HG03457 (cell line): ENCODE results near the gene PLEKHN1.

ENCODE experiments used
- ATAC-seq: cut with Tn5 transposase; IDR thresholded peaks from one replicate; pipeline ENCODE4 v1.9.1; 2021; ENCODE audit warnings: moderate number of reproducible peaks; ENCODE audit not compliant: unreplicated experiment

Gene PLEKHN1, protein sequence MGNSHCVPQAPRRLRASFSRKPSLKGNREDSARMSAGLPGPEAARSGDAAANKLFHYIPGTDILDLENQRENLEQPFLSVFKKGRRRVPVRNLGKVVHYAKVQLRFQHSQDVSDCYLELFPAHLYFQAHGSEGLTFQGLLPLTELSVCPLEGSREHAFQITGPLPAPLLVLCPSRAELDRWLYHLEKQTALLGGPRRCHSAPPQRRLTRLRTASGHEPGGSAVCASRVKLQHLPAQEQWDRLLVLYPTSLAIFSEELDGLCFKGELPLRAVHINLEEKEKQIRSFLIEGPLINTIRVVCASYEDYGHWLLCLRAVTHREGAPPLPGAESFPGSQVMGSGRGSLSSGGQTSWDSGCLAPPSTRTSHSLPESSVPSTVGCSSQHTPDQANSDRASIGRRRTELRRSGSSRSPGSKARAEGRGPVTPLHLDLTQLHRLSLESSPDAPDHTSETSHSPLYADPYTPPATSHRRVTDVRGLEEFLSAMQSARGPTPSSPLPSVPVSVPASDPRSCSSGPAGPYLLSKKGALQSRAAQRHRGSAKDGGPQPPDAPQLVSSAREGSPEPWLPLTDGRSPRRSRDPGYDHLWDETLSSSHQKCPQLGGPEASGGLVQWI

DNA sequence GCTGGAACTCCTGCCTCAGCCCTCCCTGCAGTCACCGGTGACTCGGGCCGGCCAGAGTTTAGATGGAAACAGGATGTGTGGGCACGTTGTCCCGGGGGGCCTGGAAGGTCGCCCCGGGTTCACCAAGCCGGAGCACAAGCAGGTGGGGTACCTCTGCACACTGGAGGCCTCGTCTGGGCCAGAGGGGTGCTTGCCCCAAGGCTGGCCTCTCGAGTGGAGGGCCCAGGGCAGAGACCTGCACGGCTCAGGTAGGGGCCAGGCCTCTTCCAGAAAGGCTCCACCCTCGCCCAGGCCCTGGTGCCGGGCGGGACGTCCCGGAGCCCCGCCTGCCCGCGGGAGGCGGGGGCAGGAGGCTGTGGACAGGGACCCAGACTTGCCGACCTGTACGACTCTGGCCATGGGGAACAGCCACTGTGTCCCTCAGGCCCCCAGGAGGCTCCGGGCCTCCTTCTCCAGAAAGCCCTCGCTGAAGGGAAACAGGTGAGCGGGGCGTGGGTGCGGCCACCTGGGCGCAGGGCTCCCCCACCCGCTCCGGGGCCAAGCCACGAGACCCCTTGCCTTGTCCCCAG lies at the start of gene PLEKHN1:
PLEKHN1 (plus strand) TSS at position 348 of the 569 bp plus-strand sequence; CDS start at position 398, 50 bp downstream.
- no peak for ATAC-seq

DNA sequence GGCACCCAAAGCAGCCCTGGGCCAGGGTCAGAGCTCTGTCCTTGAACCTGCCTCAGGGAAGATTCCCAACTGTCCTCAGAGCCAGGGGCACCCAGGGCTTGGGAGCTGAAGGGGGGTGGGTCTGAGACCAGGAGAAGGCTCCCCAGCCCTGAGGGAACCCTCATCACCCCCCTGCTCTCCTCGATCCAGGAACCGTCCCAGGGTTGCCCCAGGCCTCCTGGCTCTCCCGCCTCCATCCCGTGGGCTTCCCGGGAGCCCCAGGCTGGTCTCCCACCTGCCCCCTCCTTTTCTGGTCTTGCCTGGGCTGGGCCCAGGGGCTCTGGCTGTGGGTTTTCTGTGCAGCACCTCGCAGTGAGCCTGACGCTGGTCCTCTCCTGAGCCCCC lies 49.2 kb upstream of the PLEKHN1 start:
- no peak for ATAC-seq

DNA sequence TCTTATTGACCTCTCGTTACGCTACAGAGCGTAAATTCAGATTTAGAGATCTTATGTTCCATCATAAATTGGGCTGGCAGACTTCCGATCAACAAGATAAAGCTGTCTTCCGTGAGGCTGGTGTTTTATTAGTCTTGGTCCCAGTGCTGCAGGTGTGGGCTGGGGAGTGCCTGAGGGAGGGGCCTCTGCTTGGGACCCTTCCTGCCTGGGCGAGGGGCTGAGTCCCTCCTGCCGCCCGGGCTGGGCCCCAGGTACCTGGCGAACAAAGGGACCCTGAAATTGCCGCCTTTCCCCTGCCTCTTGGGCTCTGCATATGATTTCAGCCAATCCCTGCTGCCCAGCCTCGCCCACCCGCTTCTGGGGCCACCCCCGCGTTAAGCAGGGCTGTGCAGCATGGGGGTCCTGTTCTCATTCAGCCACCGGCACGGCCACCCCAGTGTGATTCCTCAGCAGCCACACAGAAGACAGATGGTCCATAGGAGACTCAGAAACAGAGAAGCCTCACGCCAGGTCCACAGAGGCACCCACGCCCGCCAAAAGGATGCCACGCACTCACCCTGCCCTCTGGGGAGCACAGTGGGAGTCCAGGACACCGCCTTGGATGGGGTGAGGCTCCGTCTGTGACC lies 48.7 kb upstream of the PLEKHN1 start:
- ATAC-seq: no peak

DNA sequence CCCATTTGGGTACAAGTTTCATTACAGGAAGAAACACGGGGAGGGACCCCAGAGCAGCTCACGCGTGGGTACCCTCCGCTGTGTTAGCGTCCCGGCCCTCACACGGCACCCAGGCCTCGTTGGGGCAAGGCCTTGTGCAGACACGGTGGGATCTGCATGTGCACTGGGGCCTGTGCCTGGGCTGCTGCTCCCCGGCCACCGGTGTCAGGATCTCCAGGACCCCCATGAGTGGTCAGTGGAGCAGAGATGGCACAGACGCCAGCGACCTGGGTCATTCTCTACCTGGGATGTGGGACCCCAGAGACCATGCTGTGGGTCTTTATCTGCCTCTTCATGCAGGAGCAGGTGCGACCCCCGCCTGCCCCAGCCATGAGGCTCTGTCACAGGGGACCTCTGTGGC lies 47.9 kb upstream of the PLEKHN1 start:
- no peak for ATAC-seq

DNA sequence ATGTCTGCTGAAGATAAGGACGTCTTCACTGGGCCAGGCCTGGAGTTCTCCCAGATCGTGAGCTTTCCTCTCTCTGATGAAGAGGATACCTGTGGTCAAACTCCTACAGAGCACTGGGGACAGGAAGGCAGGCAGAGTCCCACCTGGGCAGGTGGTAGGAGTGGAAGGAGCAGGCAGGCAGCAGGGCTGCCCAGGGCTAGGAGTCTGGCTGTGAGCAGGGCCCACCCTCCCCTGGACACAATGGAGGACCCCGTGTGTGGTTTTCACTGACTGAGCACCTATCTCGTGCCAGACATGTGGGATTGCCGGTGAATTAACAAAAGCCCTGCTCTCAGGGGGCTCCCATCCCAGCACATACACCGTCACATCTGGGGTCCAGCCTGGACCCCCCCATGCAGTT lies 47.4 kb upstream of the PLEKHN1 start:
- ATAC-seq: no peak

DNA sequence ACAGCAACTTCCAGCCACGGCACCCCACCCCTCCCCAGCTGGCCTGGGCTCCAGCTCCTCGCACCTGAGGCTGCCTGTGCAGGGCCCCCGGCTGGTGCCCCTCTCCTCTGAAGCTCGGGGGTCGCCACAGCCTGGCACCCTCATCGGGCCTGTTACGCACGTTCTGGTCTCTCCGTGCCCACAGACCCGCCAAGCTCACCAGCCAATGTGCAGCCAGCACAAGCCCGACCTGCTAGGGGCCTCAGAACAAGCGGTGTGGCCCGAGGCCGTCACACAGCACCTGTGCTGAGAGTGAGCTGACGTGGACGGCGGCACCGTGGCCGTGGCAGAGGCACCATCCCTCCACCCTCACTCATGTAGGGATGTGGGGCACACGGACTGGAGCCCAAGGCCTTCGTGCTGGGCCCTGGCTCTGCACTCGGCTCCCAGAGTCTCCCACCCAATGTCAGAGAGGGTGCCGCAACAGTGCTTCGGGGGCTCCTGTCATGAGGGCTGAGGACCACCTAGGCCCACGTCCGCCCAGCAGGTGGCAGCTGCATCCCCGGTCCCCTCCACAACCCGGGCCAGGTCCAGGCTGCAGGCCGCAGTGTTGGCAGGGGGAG lies 46.9 kb upstream of the PLEKHN1 start:
- ATAC-seq: no peak

DNA sequence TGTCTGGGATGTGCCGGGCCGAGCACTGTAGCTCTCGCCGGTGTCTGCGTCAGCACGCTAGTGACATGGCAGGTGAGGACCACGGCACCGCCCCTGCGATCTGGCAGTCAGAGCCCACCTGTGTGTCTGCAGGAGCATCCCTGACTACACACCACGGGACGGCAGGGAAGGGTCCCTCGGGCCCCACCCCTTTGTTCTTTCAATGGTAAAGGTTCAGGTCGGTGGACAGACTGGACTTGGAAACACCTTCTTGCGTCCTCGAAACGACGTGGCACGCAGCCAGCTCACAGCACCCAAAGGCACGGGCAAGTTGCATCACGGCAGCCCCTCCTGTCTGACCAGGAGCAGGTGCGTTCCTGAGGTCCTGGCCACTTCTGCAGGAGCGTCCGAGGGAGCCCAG lies 46.3 kb upstream of the PLEKHN1 start:
- no peak for ATAC-seq

DNA sequence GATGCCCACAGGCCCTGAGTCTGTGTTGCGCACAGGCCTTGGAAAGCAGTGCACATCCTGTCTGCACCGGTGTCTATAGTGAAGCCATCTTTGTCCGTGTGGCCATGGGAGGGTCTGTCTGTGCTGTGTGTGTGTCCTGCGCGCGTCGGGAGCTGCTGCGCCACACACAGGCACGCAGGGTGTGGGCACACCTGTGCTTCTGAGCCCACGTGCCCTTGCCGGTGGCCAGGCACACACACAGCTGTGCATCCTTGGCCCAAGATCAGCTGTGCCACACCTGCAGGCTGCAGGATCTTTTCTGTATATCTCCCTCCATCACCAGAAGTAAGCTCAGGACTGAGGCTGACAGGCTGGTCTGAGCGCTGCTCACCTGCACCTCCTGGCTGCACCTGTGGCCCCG lies 45.8 kb upstream of the PLEKHN1 start:
- ATAC-seq: no peak

DNA sequence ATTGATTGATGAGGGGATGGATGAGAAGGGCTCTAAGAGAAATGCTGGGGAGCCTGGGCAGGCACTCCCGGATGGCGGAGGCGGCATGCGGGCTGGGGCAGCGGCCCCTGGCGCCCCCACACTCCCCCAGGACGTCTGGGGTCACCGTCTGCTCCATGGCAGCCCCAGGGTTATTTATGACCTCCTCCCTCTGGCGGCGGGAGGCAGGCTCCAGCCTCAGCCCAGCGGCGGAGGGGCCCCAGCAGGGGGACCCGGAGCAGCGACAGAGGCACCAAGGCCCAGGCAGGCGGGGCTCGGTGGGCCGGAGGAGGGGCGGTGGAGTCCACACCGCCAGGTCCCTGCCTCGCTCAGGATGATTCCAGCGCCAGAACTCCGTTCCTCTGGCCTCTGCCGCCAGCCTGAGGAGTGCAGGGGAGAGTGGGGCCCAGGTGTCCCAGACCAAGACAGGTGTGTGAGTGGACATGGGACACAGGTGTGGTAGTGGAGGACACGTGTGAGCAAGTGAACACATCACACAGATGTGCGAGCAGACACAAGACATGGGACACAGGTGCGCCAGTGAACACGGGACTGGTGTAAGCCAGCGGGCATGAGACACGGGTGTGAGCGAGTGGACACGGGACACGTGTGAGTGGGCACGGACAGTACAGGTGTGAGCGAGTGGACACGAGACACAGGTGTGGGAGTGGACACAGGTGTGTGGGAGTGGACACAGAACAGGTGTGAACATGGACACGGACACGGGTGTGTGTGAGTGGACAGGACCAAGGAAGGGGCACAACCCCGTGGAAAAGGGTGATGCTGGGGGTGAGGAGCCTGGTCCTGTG lies 45.1 kb upstream of the PLEKHN1 start:
- ATAC-seq: no peak

DNA sequence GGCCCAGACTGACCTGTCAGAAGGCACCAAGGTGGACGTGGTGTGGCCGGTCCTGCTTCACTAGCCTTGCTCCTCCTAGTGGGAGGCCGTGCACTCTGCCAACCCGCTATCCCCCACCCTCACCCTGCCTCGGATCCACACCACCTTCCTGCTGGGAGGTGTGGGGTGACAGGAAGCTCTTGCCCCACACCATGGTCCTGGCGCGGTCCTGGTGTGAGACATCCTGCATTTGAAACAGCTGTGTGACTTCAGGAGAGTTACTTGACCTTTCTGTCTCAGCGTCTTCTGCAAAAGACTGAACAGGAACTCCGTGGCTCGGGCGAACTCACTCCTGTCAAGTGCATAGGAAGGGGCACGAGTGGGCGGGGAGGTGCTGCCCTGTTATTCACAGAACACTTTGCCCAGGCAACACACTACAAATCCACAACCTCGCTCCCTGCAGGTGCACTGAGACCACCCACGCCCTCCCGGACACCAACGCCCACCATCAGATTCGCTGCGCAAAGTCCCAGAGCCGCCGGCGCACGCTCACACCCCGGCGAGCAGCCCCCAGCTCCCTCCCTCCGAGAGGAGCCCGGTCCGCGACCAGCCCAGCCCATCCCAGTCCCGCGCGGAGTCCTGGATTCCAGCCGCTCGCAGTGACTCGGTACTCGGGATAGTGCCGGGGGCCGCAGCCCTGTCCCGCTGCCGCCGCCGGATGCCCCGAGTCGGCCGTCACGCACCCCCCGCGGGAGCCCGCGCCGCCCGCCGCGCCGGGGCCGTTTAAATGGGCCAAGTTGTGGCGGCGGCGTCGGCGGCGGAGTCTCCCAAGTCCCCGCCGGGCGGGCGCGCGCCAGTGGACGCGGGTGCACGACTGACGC lies 42.9 kb upstream of the PLEKHN1 start, which contains the start of gene SAMD11:
SAMD11 (plus strand) TSS at position 793 of the 860 bp plus-strand sequence. CDS start 509 bp downstream, outside the sequence.
- no peak for ATAC-seq

DNA sequence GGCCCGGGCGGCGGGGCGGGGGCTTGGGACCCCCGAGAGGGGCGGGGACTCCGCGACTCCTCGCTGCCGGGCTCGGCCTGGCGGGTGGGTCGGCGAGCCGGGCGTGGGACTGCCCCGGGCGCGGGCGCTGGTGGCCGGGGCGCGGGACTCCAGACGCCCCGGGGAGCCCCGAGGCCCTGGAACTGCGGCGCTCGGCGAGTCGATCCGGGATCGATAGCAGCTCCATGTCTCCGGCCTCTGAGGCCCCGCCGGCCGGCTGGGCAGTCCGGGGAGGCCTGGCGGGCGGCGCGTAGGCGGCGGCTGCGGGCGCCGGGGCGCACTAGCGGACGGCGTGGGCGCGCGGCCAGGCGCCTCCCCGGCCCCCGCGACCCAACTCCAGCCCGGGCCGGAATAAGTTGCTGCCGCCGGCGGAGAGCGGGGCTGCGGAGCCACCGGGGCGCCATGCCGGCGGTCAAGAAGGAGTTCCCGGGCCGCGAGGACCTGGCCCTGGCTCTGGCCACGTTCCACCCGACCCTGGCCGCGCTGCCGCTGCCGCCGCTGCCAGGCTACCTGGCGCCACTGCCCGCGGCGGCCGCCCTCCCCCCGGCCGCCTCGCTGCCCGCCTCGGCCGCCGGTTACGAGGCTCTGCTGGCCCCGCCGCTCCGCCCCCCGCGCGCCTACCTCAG lies 42.2 kb upstream of the PLEKHN1 start:
- no peak for ATAC-seq

DNA sequence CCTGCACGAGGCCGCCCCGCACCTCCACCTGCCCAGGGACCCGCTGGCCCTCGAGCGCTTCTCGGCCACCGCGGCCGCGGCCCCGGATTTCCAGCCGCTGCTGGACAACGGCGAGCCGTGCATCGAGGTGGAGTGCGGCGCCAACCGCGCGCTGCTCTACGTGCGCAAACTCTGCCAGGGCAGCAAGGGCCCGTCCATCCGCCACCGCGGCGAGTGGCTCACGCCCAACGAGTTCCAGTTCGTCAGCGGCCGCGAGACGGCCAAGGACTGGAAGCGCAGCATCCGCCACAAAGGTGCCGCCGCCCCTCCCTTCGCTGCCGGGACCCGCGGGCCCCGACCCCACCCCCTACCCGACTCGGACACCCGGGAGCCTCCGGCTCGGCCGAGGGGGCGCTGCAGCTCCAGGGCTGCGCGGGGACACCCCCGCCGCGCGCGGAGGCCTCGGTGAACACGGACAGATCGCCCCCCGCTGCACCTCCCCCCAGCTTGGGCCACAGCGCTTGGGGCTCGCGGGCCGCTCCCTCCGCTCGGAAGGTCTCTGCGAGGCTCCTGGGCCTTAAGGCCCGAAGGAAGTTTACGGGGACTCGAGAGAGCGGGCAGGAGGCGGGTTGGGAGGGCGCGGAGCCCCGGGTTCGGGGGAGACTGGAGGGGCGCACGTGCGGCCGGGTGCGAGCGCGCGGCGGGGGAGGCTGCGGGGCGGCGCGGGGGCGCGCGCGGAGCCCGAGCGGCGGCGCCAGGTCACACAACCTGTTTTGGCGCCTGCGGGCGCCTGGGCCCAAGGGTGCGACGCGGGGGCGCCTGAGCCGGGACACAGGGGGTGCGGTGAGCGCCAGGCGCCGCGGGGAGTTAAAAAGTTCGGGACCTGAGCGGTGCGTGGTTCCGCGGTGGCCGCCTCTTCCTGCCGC lies 41.4 kb upstream of the PLEKHN1 start:
- ATAC-seq: no peak

DNA sequence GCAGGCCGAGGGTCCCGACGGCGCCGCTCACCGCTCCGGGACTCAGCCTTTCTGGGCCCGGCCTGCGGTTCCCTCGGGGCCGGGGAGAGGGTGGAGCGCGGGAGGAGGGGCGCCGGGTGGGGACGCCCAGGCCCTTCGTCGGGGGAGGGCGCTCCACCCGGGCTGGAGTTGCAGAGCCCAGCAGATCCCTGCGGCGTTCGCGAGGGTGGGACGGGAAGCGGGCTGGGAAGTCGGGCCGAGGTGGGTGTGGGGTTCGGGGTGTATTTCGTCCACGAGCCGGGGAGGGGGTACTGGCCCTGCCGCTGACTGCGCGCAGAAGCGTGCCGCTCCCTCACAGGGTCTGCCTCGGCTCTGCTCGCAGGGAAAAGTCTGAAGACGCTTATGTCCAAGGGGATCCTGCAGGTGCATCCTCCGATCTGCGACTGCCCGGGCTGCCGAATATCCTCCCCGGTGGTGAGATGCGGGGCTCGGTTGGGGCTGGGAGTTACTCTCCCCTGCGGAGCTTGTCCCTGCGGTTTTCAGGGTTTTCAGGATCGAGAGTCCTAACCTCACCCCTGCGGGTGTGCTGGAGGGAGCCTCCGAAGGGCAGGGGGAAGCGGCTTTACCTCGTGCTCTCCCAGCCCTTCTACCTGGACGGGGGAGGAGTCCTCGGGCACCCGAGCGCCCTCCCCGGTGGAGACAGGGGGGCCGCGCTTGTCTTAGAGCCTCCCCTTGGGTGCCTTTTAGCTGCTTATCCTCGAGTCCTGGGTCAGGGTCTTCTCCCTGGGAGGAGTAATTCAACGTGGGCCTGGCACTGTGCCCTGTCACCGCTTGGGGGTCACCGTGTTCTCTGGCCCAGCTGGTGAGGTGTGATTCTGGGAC lies 40.5 kb upstream of the PLEKHN1 start:
- ATAC-seq: no peak

DNA sequence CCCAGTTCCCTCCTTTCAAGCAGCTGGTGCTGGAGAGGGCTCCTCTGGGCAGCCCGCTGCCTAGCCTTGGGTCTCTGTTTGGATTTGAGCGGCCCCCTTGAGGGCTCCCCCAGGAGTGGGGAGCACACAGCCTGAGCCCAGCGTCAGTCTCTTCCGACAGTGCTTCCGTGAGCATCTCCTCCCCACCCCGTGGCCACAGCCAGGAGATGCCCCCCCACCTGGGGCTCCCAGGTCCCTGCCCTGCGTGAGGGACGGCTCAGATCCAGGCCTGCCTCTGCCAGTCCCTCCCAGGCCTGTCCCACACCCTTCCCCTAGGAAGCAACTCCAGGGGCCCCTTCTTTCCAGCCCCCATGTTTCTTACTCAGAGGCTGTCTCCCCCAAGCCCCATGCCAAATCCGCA lies 39.0 kb upstream of the PLEKHN1 start:
- no peak for ATAC-seq

DNA sequence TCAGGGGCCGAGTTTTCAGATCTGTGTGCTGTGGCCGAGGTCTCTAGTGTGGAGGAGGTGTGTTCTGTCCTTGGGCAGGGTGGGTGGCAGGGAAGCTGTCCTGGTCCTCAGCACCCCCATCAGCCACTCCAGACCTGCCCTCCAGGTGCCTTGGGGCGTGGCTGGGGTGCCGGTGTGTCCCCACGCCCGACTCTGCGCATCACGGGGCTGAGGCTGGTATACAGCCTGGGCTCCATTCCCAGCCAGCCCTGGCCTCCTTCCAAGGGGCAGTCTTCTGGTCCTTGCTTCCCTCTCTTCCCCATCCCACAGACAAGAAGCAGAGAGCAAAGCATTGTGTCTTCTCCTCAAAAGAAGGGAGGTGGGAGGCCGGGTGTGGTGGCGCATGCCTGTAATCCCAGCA lies 38.5 kb upstream of the PLEKHN1 start:
- no peak for ATAC-seq

DNA sequence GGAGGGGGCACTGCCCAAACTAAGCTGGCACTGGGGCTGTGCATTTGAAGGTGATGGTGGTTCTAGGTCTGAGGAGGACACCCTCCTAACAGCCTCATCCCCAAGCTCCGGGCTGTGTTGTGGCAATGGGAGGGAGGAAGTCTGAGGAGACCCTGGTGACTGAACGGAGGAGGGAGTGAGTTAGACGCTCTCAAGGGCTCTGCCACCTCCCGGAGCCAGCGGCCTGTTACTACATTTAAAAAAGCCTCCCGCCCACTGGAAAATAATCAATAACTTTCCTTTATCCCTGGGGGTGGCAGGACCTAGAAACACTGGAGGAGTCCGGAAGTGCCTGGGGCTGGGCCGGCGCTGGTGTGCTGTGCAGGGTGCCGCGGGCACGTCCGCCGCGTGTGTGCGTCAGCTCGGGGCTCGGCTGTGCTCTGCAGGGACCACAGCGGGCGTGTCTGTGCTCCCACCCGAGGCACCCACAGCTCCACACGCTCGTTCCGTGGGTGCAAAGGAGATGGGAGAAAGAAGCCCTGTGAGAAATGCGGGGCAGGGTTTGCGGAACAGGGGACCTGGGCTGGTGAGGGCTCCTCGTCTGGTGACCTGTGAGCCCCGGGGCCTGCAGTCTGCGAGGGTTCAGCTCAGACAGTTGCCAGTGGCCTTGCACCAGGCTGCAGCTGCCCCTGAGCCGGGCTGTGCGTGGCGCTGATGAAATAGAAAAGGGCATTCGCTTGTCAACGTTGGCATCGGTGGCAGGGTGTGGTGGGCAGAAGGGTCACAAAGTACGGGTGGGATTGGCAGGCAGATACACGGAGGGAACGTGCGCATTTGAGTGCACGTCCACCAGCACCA lies 37.2 kb upstream of the PLEKHN1 start:
- ATAC-seq: no peak
